ENCODE results near the gene MPPE1. TPM values are rescaled to one million over a fixed set of nuclear protein-coding genes. Genes with fewer than 3 reads are reported as not detected.
"Not testable (repeated sequence)": the region's sequence is repeated elsewhere in the genome, so short reads cannot be mapped to it uniquely, and the experiment has no call there.

The MPPE1 gene
- total RNA-seq, 1 experiment from 2014 or later: 36.4 TPM

- Histone ChIP-seq H3K27ac (no peak overlapping the region), H3K4me3 (no peak overlapping the region), H3K36me3 (no peaks in the 10 kb centered on the region), H3K4me1 (replicated peaks) (peaks cover 38% of the 10 kb centered on the region), H3K9me3 (replicated peaks) (no peaks in the 10 kb centered on the region), H3K27me3 (replicated peaks) (no peaks in the 10 kb centered on the region)
- no peak for DNase-seq (ENCODE audit: low read depth in 1 of 2, low spot score in 2 of 2)
Measured at GRCh38 chr18:11944786-11945185, 36.7 kb upstream of the MPPE1 start.

- H3K4me1 ChIP-seq (replicated peaks): peaks cover 32% of the 10 kb centered on the region
- DNase-seq (ENCODE audit: low read depth in 1 of 2, low spot score in 2 of 2): no peak
- H3K4me3 ChIP-seq: no peak overlapping the region
- H3K9me3 ChIP-seq (replicated peaks): no peaks in the 10 kb centered on the region
- no peak overlapping the region for H3K27ac ChIP-seq
- no peaks in the 10 kb centered on the region for H3K36me3 ChIP-seq
- H3K27me3 ChIP-seq (replicated peaks): no peaks in the 10 kb centered on the region
Measured at GRCh38 chr18:11944252-11944651, 36.1 kb upstream of the MPPE1 start.

GRCh38 chr18:11943551-11943950 lies 35.4 kb upstream of the MPPE1 start:
- Histone ChIP-seq H3K36me3 (no peaks in the 10 kb centered on the region), H3K4me3 (no peak overlapping the region), H3K4me1 (replicated peaks) (peaks cover 25% of the 10 kb centered on the region), H3K9me3 (replicated peaks) (no peaks in the 10 kb centered on the region), H3K27ac (no peak overlapping the region), H3K27me3 (replicated peaks) (no peaks in the 10 kb centered on the region)
- no peak for DNase-seq (ENCODE audit: low read depth in 1 of 2, low spot score in 2 of 2)

- H3K4me1 ChIP-seq (replicated peaks): peaks cover 1% of the 10 kb centered on the region
- H3K9me3 ChIP-seq (replicated peaks): no peaks in the 10 kb centered on the region
- no peak overlapping the region for H3K4me3 ChIP-seq
- no peak for DNase-seq (ENCODE audit: low read depth in 1 of 2, low spot score in 2 of 2)
- H3K36me3 ChIP-seq: no peaks in the 10 kb centered on the region
- no peak overlapping the region for H3K27ac ChIP-seq
- no peaks in the 10 kb centered on the region for H3K27me3 ChIP-seq (replicated peaks)
Measured at GRCh38 chr18:11940956-11941355, 32.8 kb upstream of the MPPE1 start.

GRCh38 chr18:11937874-11938478 lies 29.9 kb upstream of the MPPE1 start:
- H3K27ac ChIP-seq: no peak overlapping the region
- H3K4me3 ChIP-seq: no peak overlapping the region
- H3K9me3 ChIP-seq (replicated peaks): no peaks in the 10 kb centered on the region
- DNase-seq (ENCODE audit: low read depth in 1 of 2, low spot score in 2 of 2): peak; percentile 57 to 62
- H3K4me1 ChIP-seq (replicated peaks): no peaks in the 10 kb centered on the region
- H3K27me3 ChIP-seq (replicated peaks): no peaks in the 10 kb centered on the region
- no peaks in the 10 kb centered on the region for H3K36me3 ChIP-seq

- H3K4me1 ChIP-seq (replicated peaks): no peaks in the 10 kb centered on the region
- H3K27ac ChIP-seq: no peak overlapping the region
- H3K27me3 ChIP-seq (replicated peaks): no peaks in the 10 kb centered on the region
- DNase-seq (ENCODE audit: low read depth in 1 of 2, low spot score in 2 of 2): no peak
- no peaks in the 10 kb centered on the region for H3K36me3 ChIP-seq
- no peaks in the 10 kb centered on the region for H3K9me3 ChIP-seq (replicated peaks)
- H3K4me3 ChIP-seq: no peak overlapping the region
Measured at GRCh38 chr18:11932393-11932792, 24.3 kb upstream of the MPPE1 start.

- Histone ChIP-seq H3K4me3 (no peak overlapping the region), H3K9me3 (replicated peaks) (no peaks in the 10 kb centered on the region), H3K27ac (no peak overlapping the region), H3K4me1 (replicated peaks) (peaks cover 5% of the 10 kb centered on the region; the same call in 1 of the 2 replicates), H3K36me3 (no peaks in the 10 kb centered on the region), H3K27me3 (replicated peaks) (no peaks in the 10 kb centered on the region)
- no peak for DNase-seq (ENCODE audit: low read depth in 1 of 2, low spot score in 2 of 2)
Measured at GRCh38 chr18:11927497-11927896, 19.4 kb upstream of the MPPE1 start.

GRCh38 chr18:11925800-11926481 lies 17.8 kb upstream of the MPPE1 start:
- Histone ChIP-seq H3K4me3 (no peak overlapping the region), H3K4me1 (replicated peaks) (peaks cover 5% of the 10 kb centered on the region; the same call in 1 of the 2 replicates), H3K36me3 (no peaks in the 10 kb centered on the region), H3K27ac (no peak overlapping the region), H3K9me3 (replicated peaks) (no peaks in the 10 kb centered on the region), H3K27me3 (replicated peaks) (no peaks in the 10 kb centered on the region)
- DNase-seq (ENCODE audit: low read depth in 1 of 2, low spot score in 2 of 2): no peak

GRCh38 chr18:11923450-11923849 lies 15.3 kb upstream of the MPPE1 start:
- H3K4me3 ChIP-seq: no peak overlapping the region
- DNase-seq (ENCODE audit: low read depth in 1 of 2, low spot score in 2 of 2): no peak
- no peaks in the 10 kb centered on the region for H3K27me3 ChIP-seq (replicated peaks)
- no peaks in the 10 kb centered on the region for H3K36me3 ChIP-seq
- no peaks in the 10 kb centered on the region for H3K9me3 ChIP-seq (replicated peaks)
- H3K4me1 ChIP-seq (replicated peaks): peaks cover 5% of the 10 kb centered on the region; the same call in 1 of the 2 replicates
- no peak overlapping the region for H3K27ac ChIP-seq

- H3K4me1 ChIP-seq (replicated peaks); H3K36me3 ChIP-seq; H3K27ac ChIP-seq; H3K9me3 ChIP-seq (replicated peaks); DNase-seq (ENCODE audit: low read depth in 1 of 2, low spot score in 2 of 2); H3K27me3 ChIP-seq (replicated peaks); H3K4me3 ChIP-seq: not testable (repeated sequence)
Measured at GRCh38 chr18:11919522-11919921, 11.4 kb upstream of the MPPE1 start.

GRCh38 chr18:11916880-11917279 lies 8.8 kb upstream of the MPPE1 start:
- H3K9me3 ChIP-seq (replicated peaks); H3K27ac ChIP-seq; H3K36me3 ChIP-seq; H3K4me3 ChIP-seq; H3K27me3 ChIP-seq (replicated peaks); H3K4me1 ChIP-seq (replicated peaks); DNase-seq (ENCODE audit: low read depth in 1 of 2, low spot score in 2 of 2): not testable (repeated sequence)

GRCh38 chr18:11909591-11910026 lies 1.5 kb upstream of the MPPE1 start:
- H3K36me3 ChIP-seq: peaks cover 5% of the 10 kb centered on the region; the same call in 1 of the 2 replicates
- peak overlapping the region; percentile 89; the same call in 1 of the 2 replicates for H3K4me3 ChIP-seq
- H3K4me1 ChIP-seq (replicated peaks): peaks cover 13% of the 10 kb centered on the region
- no peaks in the 10 kb centered on the region for H3K9me3 ChIP-seq (replicated peaks)
- peak in 1 of 2 experiments; percentile 47 for DNase-seq (ENCODE audit: low read depth in 1 of 2, low spot score in 2 of 2)
- H3K27ac ChIP-seq: peak overlapping the region; percentile 98
- no peaks in the 10 kb centered on the region for H3K27me3 ChIP-seq (replicated peaks)

- Histone ChIP-seq H3K4me1 (replicated peaks) (peaks cover 13% of the 10 kb centered on the region), H3K4me3 (peak overlapping the region; percentile 89), H3K9me3 (replicated peaks) (no peaks in the 10 kb centered on the region), H3K27ac (peak overlapping the region; percentile 98), H3K27me3 (replicated peaks) (no peaks in the 10 kb centered on the region), H3K36me3 (peaks cover 5% of the 10 kb centered on the region; the same call in 1 of the 2 replicates)
- DNase-seq (ENCODE audit: low read depth in 1 of 2, low spot score in 2 of 2): no peak
Measured at GRCh38 chr18:11909061-11909455, 941 bp upstream of the MPPE1 start.

Measured in SJSA1 (cell line).